Transverse colon (tissue), 3 donors: ENCODE measurements around the gene MALL.
"Not testable (repeated sequence)": the region's sequence is repeated elsewhere in the genome, so short reads cannot be mapped to it uniquely, and the experiment has no call there.

Experiments
- CTCF ChIP-seq, 5 experiments: fragments of 200-600 bp in 3 of 5; fragments of 450-650 bp in 2 of 5; sonication (generic) in 3 of 5; IDR thresholded peaks; 1 replicate in 2 of 5; 2 replicates in 3 of 5; pipeline ENCODE4 v1.5.1; 2016 to 2017; ENCODE audit warnings: antibody characterized with exemption in 5 of 5, inconsistent platforms in 3 of 5, mild to moderate bottlenecking in 2 of 5, moderate library complexity in 1 of 5
- EP300 ChIP-seq: sonication (generic); formaldehyde crosslinking; IDR thresholded peaks from one replicate; pipeline ENCODE4 v1.6.1; 2017; ENCODE audit warnings: antibody characterized with exemption, low read depth

GRCh38 chr2:110049769-110050168 is 65.9 kb downstream of the MALL start:
- TF ChIP-seq CTCF (IDR thresholded peaks at IDR 0.05); EP300: not testable (repeated sequence)
